ENCODE data around the gene NEK11. TPM values are rescaled to one million over a fixed set of nuclear protein-coding genes. Genes with fewer than 3 reads are reported as not detected.

The NEK11 gene
- total RNA-seq, 1 experiment from 2014 or later, result 13.2 TPM

DNA sequence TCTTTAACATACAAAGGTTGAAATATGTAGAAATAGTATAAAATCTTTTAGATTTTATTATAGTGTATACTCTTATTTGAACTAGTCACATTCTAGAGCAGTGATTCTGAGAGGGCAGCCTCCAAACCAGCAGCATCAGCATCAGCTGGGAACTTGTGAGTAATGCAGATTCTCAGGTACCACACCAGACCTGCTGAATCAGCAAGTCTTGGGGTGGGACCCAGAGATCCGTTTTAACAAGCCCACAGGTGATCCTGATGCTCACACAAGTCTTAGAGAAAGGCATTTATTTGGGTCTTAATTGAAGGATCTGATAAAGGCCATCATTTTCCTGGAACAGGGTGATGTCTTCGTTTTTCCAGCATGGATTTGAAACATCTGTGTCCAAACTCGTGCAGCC is 195.9 kb downstream of the NEK11 start:
- Histone ChIP-seq H3K27ac (no peak overlapping the region), H3K9me3 (ENCODE audit: insufficient read depth, low read depth) (no peaks in the 10 kb centered on the region), H3K4me2 (no peak overlapping the region), H3K36me3 (ENCODE audit: low read depth) (no peaks in the 10 kb centered on the region), H3K79me2 (ENCODE audit: low read depth) (no peaks in the 10 kb centered on the region), H3F3A (ENCODE audit: insufficient read depth, low read depth) (peaks cover 12% of the 10 kb centered on the region; the same call in 1 of the 2 replicates), H3K9me2 (ENCODE audit: insufficient read depth) (no peaks in the 10 kb centered on the region), H2AFZ (no peak overlapping the region), H4K20me1 (ENCODE audit: insufficient read depth) (no peaks in the 10 kb centered on the region), H3K4me1 (replicated peaks; ENCODE audit: insufficient read depth) (peaks cover 21% of the 10 kb centered on the region), H3K27me3 (ENCODE audit: insufficient read depth, low read depth) (no peaks in the 10 kb centered on the region), H3K4me3 (no peak overlapping the region)
- intact Hi-C loops (cut with micrococcal nuclease; ENCODE audit: unreplicated experiment), result no loop called here
- no TSS peak for BruUV-seq (replicated peaks)
- no peak for DNase-seq
- ChIA-PET CTCF (no interaction called here), POLR2A (ENCODE audit: unreplicated experiment) (no interaction called here)
- TF ChIP-seq EZH2 (IDR thresholded peaks at IDR 0.05; ENCODE audit: low read depth), result no peak
- TF ChIP-seq, protein P1, sequence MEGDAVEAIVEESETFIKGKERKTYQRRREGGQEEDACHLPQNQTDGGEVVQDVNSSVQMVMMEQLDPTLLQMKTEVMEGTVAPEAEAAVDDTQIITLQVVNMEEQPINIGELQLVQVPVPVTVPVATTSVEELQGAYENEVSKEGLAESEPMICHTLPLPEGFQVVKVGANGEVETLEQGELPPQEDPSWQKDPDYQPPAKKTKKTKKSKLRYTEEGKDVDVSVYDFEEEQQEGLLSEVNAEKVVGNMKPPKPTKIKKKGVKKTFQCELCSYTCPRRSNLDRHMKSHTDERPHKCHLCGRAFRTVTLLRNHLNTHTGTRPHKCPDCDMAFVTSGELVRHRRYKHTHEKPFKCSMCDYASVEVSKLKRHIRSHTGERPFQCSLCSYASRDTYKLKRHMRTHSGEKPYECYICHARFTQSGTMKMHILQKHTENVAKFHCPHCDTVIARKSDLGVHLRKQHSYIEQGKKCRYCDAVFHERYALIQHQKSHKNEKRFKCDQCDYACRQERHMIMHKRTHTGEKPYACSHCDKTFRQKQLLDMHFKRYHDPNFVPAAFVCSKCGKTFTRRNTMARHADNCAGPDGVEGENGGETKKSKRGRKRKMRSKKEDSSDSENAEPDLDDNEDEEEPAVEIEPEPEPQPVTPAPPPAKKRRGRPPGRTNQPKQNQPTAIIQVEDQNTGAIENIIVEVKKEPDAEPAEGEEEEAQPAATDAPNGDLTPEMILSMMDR (conservative IDR thresholded peaks at IDR 0.05), result no peak

DNA sequence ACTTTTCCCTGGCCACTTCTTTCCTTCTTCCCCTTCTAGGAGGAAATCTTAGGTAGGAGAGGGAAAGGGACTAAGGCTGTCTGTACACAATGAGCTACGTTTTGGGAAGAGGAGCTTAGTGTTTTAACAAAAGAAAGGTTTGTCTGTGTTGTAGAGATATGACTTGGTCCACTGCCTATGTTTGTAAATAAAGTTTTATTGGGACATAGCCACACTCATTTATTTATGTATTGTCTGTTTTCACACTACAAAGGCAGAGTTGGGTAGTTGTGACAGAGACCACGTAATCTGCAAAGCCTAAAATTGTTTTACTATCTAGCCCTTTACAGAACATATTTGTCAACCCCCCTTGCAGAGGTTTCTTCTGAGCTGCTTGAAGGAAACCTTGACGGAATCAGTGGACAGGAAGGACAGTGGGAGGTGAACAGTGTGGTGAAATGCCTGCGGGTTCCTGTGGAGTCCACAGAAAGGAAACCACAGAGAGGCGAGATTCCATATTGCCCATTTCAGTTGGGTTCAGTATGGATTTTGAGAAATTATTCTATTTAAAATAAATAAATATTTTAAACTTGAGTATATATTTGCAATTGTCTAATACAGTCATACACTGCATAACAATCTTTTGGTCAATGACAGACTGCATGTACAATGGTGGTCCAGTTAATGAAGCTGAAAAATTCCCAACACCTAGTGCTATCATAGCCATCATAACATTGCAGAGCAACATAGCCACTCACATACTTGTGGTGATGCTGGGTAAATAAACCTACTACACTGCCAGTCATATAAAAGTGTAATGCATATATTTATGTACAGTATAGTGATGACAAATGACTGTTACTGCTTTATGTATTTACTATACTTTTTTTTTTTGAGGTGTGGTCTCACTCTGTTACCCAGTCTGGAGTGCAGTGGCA is 197.0 kb downstream of the NEK11 start:
- H3K79me2 ChIP-seq (ENCODE audit: low read depth), result no peaks in the 10 kb centered on the region
- H3K27me3 ChIP-seq (ENCODE audit: insufficient read depth, low read depth), result no peaks in the 10 kb centered on the region
- H2AFZ ChIP-seq, result no peak overlapping the region
- no peak for DNase-seq
- peaks cover 10% of the 10 kb centered on the region for H3K4me1 ChIP-seq (replicated peaks; ENCODE audit: insufficient read depth)
- no peak overlapping the region for H3K4me2 ChIP-seq
- H4K20me1 ChIP-seq (ENCODE audit: insufficient read depth), result no peaks in the 10 kb centered on the region
- TF ChIP-seq EZH2 (IDR thresholded peaks at IDR 0.05; ENCODE audit: low read depth), result no peak
- TF ChIP-seq, protein P1 (conservative IDR thresholded peaks at IDR 0.05), result no peak
- no peak overlapping the region for H3K4me3 ChIP-seq
- H3K27ac ChIP-seq, result no peak overlapping the region
- no peaks in the 10 kb centered on the region for H3K9me2 ChIP-seq (ENCODE audit: insufficient read depth)
- peaks cover 2% of the 10 kb centered on the region; the same call in 1 of the 2 replicates for H3F3A ChIP-seq (ENCODE audit: insufficient read depth, low read depth)
- no peaks in the 10 kb centered on the region for H3K36me3 ChIP-seq (ENCODE audit: low read depth)
- CTCF ChIA-PET, result no interaction called here
- intact Hi-C loops (cut with micrococcal nuclease; ENCODE audit: unreplicated experiment), result no loop called here
- H3K9me3 ChIP-seq (ENCODE audit: insufficient read depth, low read depth), result no peaks in the 10 kb centered on the region
- POLR2A ChIA-PET (ENCODE audit: unreplicated experiment), result interaction anchor here (0.5 kb wide), 1 partner anchor 398 kb away, joined by 3 read pairs; no protein-coding TSS in a partner anchor
- no TSS peak for BruUV-seq (replicated peaks)

DNA sequence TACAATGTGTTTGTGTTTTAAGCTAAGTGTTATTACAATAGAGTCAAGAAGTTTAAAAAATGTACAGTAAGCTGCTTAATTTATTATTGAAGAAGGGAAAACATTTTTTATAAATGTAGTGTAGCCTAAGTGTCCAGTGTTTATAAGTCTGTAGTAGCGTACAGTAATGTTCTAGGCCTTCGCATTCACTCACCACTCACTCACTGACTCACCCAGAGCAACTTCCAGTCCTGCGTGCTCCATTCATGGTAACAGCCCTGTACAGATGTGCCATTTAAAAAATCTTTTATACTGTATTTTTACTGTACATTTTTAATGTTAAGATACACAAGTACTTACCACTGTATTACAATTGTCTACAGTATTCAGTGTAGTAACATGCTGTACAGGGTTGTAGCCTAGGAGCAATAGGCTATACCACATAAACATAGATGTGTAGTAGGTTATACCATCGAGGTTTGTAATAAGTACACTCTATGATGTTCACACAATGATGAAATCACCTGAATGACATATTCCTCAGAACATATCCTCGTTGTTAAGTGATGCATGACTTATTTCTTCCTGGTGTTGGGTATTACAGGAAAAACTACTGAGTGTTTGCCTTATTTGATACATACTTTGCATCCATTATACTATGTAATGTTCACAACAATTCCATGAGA is 198.3 kb downstream of the NEK11 start:
- Histone ChIP-seq H3K27ac (no peak overlapping the region), H3K36me3 (ENCODE audit: low read depth) (no peaks in the 10 kb centered on the region), H3K4me1 (replicated peaks; ENCODE audit: insufficient read depth) (peaks cover 10% of the 10 kb centered on the region), H3F3A (ENCODE audit: insufficient read depth, low read depth) (no peaks in the 10 kb centered on the region), H3K27me3 (ENCODE audit: insufficient read depth, low read depth) (no peaks in the 10 kb centered on the region), H3K4me2 (no peak overlapping the region), H3K79me2 (ENCODE audit: low read depth) (no peaks in the 10 kb centered on the region), H3K4me3 (no peak overlapping the region), H4K20me1 (ENCODE audit: insufficient read depth) (no peaks in the 10 kb centered on the region), H2AFZ (no peak overlapping the region), H3K9me2 (ENCODE audit: insufficient read depth) (no peaks in the 10 kb centered on the region), H3K9me3 (ENCODE audit: insufficient read depth, low read depth) (no peaks in the 10 kb centered on the region)
- TF ChIP-seq, protein P1 (conservative IDR thresholded peaks at IDR 0.05), result no peak
- no peak for TF ChIP-seq EZH2 (IDR thresholded peaks at IDR 0.05; ENCODE audit: low read depth)
- intact Hi-C loops (cut with micrococcal nuclease; ENCODE audit: unreplicated experiment), result no loop called here
- CTCF ChIA-PET, result no interaction called here
- DNase-seq, result peak in 1 of 2 experiments; percentile 72
- no TSS peak for BruUV-seq (replicated peaks)
- POLR2A ChIA-PET (ENCODE audit: unreplicated experiment), result no interaction called here

Data from PC-9 (cell line).